Astrocyte of the spinal cord (primary cell): ENCODE results near the gene SPATA13.

Source experiments
- DNase-seq: peaks from one replicate; pipeline ENCODE4 v3.0.0; 2011; ENCODE audit warnings: low read depth, low spot score
- H3K4me3 ChIP-seq: 2 replicates; pipeline ENCODE4 v1.5.1; 2011; ENCODE audit warnings: low read depth, mild to moderate bottlenecking, low read length, moderate library complexity
- CTCF ChIP-seq: IDR thresholded peaks from 2 replicates; pipeline ENCODE4 v1.5.1; 2012; ENCODE audit warnings: low read depth, mild to moderate bottlenecking, low read length, inconsistent platforms
- in situ Hi-C: cut with HindIII; loops from 2 replicates; pipeline ENCODE4 v1.10.0; 2017; ENCODE audit warnings: low sequenced_read_pairs

SPATA13 gene

DNA sequence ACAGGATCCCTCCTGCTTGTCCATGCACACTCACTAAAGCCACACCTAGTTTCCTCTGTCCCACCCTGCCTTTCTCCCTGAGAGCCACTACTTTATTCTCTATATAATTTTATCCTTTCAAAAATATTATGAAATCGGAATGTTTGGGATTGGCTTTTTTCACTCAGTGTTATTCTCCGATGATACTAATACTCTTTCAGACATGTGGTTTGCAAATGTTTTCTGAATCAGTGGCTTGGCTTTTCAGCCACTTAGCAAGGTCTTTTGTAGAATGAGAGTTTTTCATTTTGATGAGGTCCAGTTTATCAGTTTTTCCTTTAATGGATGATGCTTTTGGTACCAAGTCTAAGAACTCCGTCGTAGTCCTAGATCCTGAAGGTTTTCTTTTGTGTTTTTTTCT is 11.6 kb downstream of the SPATA13 start:
- in situ Hi-C loops: no loop called here
- TF ChIP-seq CTCF: no peak
- no peak overlapping the region for H3K4me3 ChIP-seq
- DNase-seq: no peak

DNA sequence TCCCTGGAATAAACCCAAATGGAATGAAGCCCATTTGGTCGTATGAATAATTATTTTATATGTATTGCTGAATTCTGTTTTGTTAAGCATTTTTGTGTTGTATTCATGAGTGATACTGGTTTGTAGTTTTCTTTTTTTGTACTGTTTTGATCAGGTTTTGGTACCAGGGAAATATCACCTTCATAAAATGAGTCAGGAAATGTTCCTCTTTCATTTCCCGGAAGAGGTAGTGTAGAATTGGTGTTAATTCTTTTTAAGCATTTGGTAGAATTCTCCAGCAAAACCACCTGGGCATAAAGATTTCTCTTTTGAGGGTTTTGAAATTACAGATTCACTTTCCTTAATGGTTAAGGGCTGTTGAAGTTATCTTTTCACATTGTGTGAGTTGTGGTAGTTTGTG is 13.3 kb downstream of the SPATA13 start:
- no peak for TF ChIP-seq CTCF
- in situ Hi-C loops: no loop called here
- no peak for DNase-seq

DNA sequence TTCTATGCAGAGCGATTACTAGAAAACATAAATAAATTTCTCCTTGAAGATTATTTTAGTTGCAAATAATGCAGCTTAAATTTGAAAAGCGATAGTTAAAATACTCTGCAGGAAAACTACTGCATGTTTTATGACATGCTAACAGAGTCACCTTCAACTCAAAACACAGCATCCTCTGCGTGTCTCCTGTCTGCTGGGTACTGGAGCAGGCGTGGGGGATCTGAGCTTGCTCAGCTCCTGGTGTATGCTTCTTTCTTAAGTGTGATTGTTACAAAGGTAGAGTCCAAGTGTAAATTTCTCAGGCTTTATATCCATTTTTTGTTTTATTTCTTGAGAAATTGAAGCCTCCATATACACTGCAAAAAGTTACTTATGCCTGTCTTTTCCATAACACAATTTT is 15.3 kb downstream of the SPATA13 start:
- no peak for DNase-seq
- in situ Hi-C loops: no loop called here
- no peak for TF ChIP-seq CTCF
- H3K4me3 ChIP-seq: no peak overlapping the region

More for the DNA sequence above, 13.3 kb downstream of the SPATA13 start:
- H3K4me3 ChIP-seq: no peak overlapping the region

DNA sequence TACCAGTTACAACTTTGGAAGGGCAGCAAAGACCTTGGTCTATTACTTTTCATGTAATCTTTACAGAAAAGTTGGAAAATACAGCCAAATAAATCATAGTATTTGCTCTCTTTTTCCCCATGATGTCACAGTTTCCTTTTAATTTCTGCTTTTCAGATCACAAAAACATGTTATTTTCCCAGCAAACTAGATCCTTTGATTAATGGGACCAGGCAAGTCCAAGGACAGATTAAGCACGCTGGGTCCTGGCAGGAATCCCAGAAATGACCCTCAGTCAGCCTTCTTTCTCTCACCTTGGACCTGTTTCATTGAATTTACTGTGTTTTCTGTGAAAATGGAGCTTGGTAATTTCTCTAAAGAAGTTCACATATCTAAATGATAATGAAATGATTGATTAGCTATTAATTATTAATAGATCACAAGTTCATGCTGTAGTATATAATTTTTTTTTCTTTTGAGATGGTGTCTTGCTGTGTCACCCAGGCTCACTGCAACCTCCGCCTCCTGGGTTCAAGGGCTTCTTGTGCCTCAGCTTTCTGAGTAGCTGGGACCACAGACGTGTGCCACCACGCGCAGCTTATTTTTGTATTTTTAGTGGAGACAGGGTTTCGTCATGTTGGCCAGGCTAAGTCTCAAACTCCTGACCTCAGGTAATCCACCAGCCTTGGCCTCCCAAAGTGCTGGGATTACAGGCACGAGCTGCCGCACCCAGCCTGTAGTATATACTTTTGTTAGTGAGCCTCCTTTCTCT is 16.0 kb downstream of the SPATA13 start:
- no peak for TF ChIP-seq CTCF
- DNase-seq: no peak
- in situ Hi-C loops: no loop called here
- H3K4me3 ChIP-seq: no peak overlapping the region

- no peak for TF ChIP-seq CTCF
- in situ Hi-C loops: no loop called here
- no peak overlapping the region for H3K4me3 ChIP-seq
- DNase-seq: peak; percentile 75
These were observed 18.4 kb downstream of the SPATA13 start for GRCh38 chr13:24178847-24179485.

DNA sequence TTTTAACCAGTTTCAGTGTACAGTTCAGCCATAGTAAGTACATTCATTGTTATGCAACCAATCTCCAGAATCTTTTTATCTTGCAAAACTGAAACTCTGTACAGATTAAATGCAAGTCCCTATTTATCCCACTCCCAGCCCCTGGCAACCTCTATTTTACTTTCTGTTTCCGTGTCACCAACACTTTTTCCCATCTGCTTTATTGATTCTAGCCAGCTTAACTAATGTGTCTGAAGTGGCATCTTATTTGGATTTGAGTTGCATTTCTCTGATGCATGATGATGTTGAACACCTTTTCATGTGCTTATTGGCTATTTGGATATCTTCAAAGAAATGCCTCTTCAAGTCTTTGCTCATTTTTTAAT is 18.9 kb downstream of the SPATA13 start:
- no peak for TF ChIP-seq CTCF
- no peak overlapping the region for H3K4me3 ChIP-seq
- in situ Hi-C loops: no loop called here
- no peak for DNase-seq
